B cell (primary cell): ENCODE results near the gene TMEM250. TPM values are rescaled to one million over a fixed set of nuclear protein-coding genes. Genes with fewer than 3 reads are reported as not detected.

Source experiments
- ATAC-seq: fragments of 200-7000 bp; cut with Tn5 transposase; one replicate; pipeline ENCODE4 v1.10.0; 2021; ENCODE audit warnings: low read depth, mild to moderate bottlenecking, moderate number of reproducible peaks, moderate library complexity
- CTCF ChIA-PET: fragments of 350-600 bp; sonication (Branson Sonifier 250); formaldehyde crosslinking; loops from one replicate; lab custom pipeline; 2021; ENCODE audit warnings: antibody characterized with exemption, inconsistent platforms; lab: Charles Lee
- POLR2A ChIA-PET: fragments of 350-600 bp; sonication (Branson Sonifier 250); formaldehyde crosslinking; loops from one replicate; lab custom pipeline; 2021; ENCODE audit warnings: antibody characterized with exemption; lab: Charles Lee
- DNase-seq: peaks from one replicate; pipeline ENCODE4 v3.0.0; 2013
- H2AFZ ChIP-seq: 2 replicates; pipeline ENCODE4 v1.6.1; 2012; ENCODE audit warnings: mild to moderate bottlenecking, low read depth, low read length; ENCODE audit not compliant: insufficient read depth, poor library complexity, severe bottlenecking
- H3K27ac ChIP-seq, 2 donors: 1 replicate in 1 of 2; 2 replicates in 1 of 2; pipeline ENCODE4 v1.5.1; 2012 to 2013; ENCODE audit warnings: low read length in 2 of 2, mild to moderate bottlenecking in 2 of 2, moderate library complexity in 1 of 2
- H3K27me3 ChIP-seq, 4 experiments: fragments of 200-600 bp in 1 of 4; sonication (generic) in 1 of 4; replicated peaks in 1 of 4; 1 replicate in 2 of 4; 2 replicates in 2 of 4; pipeline versions ENCODE4 v1.6.1 to v1.7.0; 2013 to 2016; ENCODE audit warnings: low read length in 3 of 4, mild to moderate bottlenecking in 2 of 4, mixed read lengths in 1 of 4, moderate library complexity in 1 of 4; ENCODE audit not compliant: insufficient read depth in 4 of 4, control insufficient read depth in 3 of 4; ENCODE audit errors: control extremely low read depth in 1 of 4
- H3K36me3 ChIP-seq, 2 experiments: replicated peaks in 1 of 2; 1 replicate in 1 of 2; 2 replicates in 1 of 2; pipeline versions ENCODE4 v1.6.1 to v1.7.1; 2013; ENCODE audit warnings: low read length in 1 of 2; ENCODE audit not compliant: insufficient read depth in 2 of 2, control insufficient read depth in 1 of 2; ENCODE audit errors: control extremely low read depth in 1 of 2, extremely low read depth in 1 of 2
- H3K4me1 ChIP-seq, 2 donors: fragments of 200-600 bp in 1 of 2; sonication (generic) in 1 of 2; 1 replicate in 1 of 2; 2 replicates in 1 of 2; pipeline versions ENCODE4 v1.5.1 to v1.6.1; 2013 to 2017; ENCODE audit warnings: low read length in 2 of 2; ENCODE audit not compliant: control insufficient read depth in 2 of 2, insufficient read depth in 2 of 2
- H3K4me2 ChIP-seq: replicated peaks from 2 replicates; pipeline ENCODE3; 2012; ENCODE audit warnings: mild to moderate bottlenecking, low read depth, low read length; ENCODE audit not compliant: poor library complexity, severe bottlenecking
- H3K4me3 ChIP-seq, 5 experiments: fragments of 200-600 bp in 1 of 5; sonication (generic) in 1 of 5; 1 replicate in 3 of 5; 2 replicates in 2 of 5; pipeline versions ENCODE4 v1.5.1 to v1.7.0; 2011 to 2016; ENCODE audit warnings: low read length in 4 of 5, mild to moderate bottlenecking in 4 of 5, low read depth in 2 of 5, control low read depth in 1 of 5, moderate library complexity in 1 of 5; ENCODE audit not compliant: insufficient read depth in 1 of 5; ENCODE audit errors: control extremely low read depth in 1 of 5, extremely low read depth in 1 of 5
- H3K79me2 ChIP-seq: fragments of 200-600 bp; sonication (generic); one replicate; pipeline ENCODE4 v1.6.0; 2016; ENCODE audit warnings: low read length; ENCODE audit not compliant: control insufficient read depth, insufficient read depth
- H3K9ac ChIP-seq: fragments of 200-600 bp; sonication (generic); 2 replicates; pipeline ENCODE4 v1.6.1; 2017; ENCODE audit warnings: mild to moderate bottlenecking, low read length, moderate library complexity
- H3K9me3 ChIP-seq, 3 donors: one replicate each; pipeline versions ENCODE4 v1.6.1 to v1.7.1; 2013; ENCODE audit warnings: low read length in 2 of 3; ENCODE audit not compliant: control insufficient read depth in 2 of 3, insufficient read depth in 1 of 3; ENCODE audit errors: control extremely low read depth in 1 of 3
- H4K20me1 ChIP-seq: 2 replicates; pipeline ENCODE4 v1.6.0; 2012; ENCODE audit warnings: mild to moderate bottlenecking, low read length; ENCODE audit not compliant: insufficient read depth, control insufficient read depth, poor library complexity, severe bottlenecking
- H3K27ac Mint-ChIP-seq: one replicate; pipeline ENCODE4 v1.8.0; 2021; ENCODE audit warnings: mixed read lengths
- H3K27me3 Mint-ChIP-seq: one replicate; pipeline ENCODE4 v1.8.0; 2021; ENCODE audit warnings: mixed read lengths
- H3K4me1 Mint-ChIP-seq: one replicate; pipeline ENCODE4 v1.8.0; 2021; ENCODE audit warnings: mixed read lengths
- H3K4me3 Mint-ChIP-seq: one replicate; pipeline ENCODE4 v1.8.0; 2021; ENCODE audit warnings: mixed read lengths
- H3K9me3 Mint-ChIP-seq: one replicate; pipeline ENCODE4 v1.8.0; 2022; ENCODE audit warnings: mixed read lengths; ENCODE audit not compliant: insufficient read depth
- CTCF ChIP-seq: fragments of 200-600 bp; IDR thresholded peaks from one replicate; pipeline ENCODE4 v1.8.0; 2022; ENCODE audit warnings: antibody characterized with exemption, mild to moderate bottlenecking
- EZH2 ChIP-seq: IDR thresholded peaks from 2 replicates; pipeline ENCODE4 v1.6.1; 2012; ENCODE audit warnings: borderline replicate concordance, low read depth, mild to moderate bottlenecking, moderate library complexity, low read length; ENCODE audit not compliant: insufficient read depth, poor library complexity, severe bottlenecking
- WGBS: methylation state at CpG from one replicate; pipeline ENCODE4 v1.1.5; 2013; ENCODE audit warnings: missing lambda C conversion rate; ENCODE audit not compliant: insufficient coverage; 5-methylcytosine and 5-hydroxymethylcytosine counted together
- intact Hi-C: fragments of 100-400 bp; cut with micrococcal nuclease; formaldehyde crosslinking; loops from one replicate; pipeline ENCODE4 v1.10.0; 2022
- polyA plus RNA-seq: library from polyadenylated mRNA; depleted of rRNA; stranded (reverse); fragments of >200 nt; gene quantifications from 2 replicates; pipeline ENCODE4 v1.2.3, GENCODE V29; 2012
- total RNA-seq, 2 donors: library from RNA; stranded (reverse); fragments of 120-200 nt in 1 of 2; gene quantifications; 1 replicate in 1 of 2; 2 replicates in 1 of 2; pipeline versions ENCODE4 v1.2.3 to v1.2.4, GENCODE V29; 2013 to 2022

Gene TMEM250
- total and polyA plus RNA-seq, 2 donors (not counting 1 experiment from before 2014, with no cell fraction given): 11.1 to 29.6 TPM

- Histone ChIP-seq H2AFZ (no peak overlapping the region), H3K4me3 (no peak overlapping the region), H3K9me3 (peaks cover 0 to 3% (median 0%) of the 10 kb centered on the region in 3 donors), H3K4me1 (no peaks in the 10 kb centered on the region), H4K20me1 (no peaks in the 10 kb centered on the region), H3K27ac (no peak overlapping the region), H3K79me2 (no peaks in the 10 kb centered on the region), H3K4me2 (no peak overlapping the region), H3K9ac (no peak overlapping the region), H3K27me3 (peaks cover 0 to 3% (median 0%) of the 10 kb centered on the region in 4 experiments), H3K36me3 (no peaks in the 10 kb centered on the region)
- peaks cover 13% of the 10 kb centered on the region for H3K27me3 Mint-ChIP-seq
- H3K9me3 Mint-ChIP-seq: no peaks in the 10 kb centered on the region
- TF ChIP-seq CTCF (no peak), EZH2 (no peak)
- no peak overlapping the region for H3K4me3 Mint-ChIP-seq
- DNase-seq (no peak), ATAC-seq (no peak)
- ChIA-PET POLR2A (no interaction called here), CTCF (no interaction called here)
- H3K27ac Mint-ChIP-seq: no peak overlapping the region
- H3K4me1 Mint-ChIP-seq: no peaks in the 10 kb centered on the region
- 97% methylated on average over 12 of the region's 14 CpGs for WGBS
- intact Hi-C loops: no loop called here
Observed at GRCh38 chr9:136154943-136155342, 36.3 kb upstream of the TMEM250 start.

- Histone ChIP-seq H3K9me3 (peaks cover 0 to 3% (median 0%) of the 10 kb centered on the region in 3 donors), H3K36me3 (no peaks in the 10 kb centered on the region), H3K4me2 (no peak overlapping the region), H3K27ac (no peak overlapping the region), H3K9ac (no peak overlapping the region), H3K4me1 (no peaks in the 10 kb centered on the region), H2AFZ (no peak overlapping the region), H3K27me3 (peaks cover 0 to 3% (median under 1%) of the 10 kb centered on the region in 4 experiments), H3K4me3 (no peak overlapping the region), H4K20me1 (no peaks in the 10 kb centered on the region), H3K79me2 (no peaks in the 10 kb centered on the region)
- ChIA-PET CTCF (no interaction called here), POLR2A (no interaction called here)
- Mint-ChIP-seq H3K27ac (no peak overlapping the region), H3K9me3 (no peaks in the 10 kb centered on the region), H3K4me1 (no peaks in the 10 kb centered on the region), H3K4me3 (no peak overlapping the region), H3K27me3 (peaks cover 13% of the 10 kb centered on the region)
- no peak for DNase-seq
- intact Hi-C loops: no loop called here
- TF ChIP-seq CTCF (no peak), EZH2 (no peak)
- WGBS: 86% methylated on average over 22 of the region's 24 CpGs
- no peak for ATAC-seq
Observed at GRCh38 chr9:136153381-136154065, 34.8 kb upstream of the TMEM250 start.
